Astrocyte of the spinal cord (primary cell): Measurements from ENCODE around the gene CABCOCO1.
"Not testable (repeated sequence)": the region's sequence is repeated elsewhere in the genome, so short reads cannot be mapped to it uniquely, and the experiment has no call there.

Source experiments
- DNase-seq: peaks from one replicate; pipeline ENCODE4 v3.0.0; 2011; ENCODE audit warnings: low read depth, low spot score
- H3K4me3 ChIP-seq: 2 replicates; pipeline ENCODE4 v1.5.1; 2011; ENCODE audit warnings: low read depth, mild to moderate bottlenecking, low read length, moderate library complexity
- in situ Hi-C: cut with HindIII; loops from 2 replicates; pipeline ENCODE4 v1.10.0; 2017; ENCODE audit warnings: low sequenced_read_pairs
- TF ChIP-seq, protein P1 (sequence below): IDR thresholded peaks from 2 replicates; pipeline ENCODE4 v1.5.1; 2012; ENCODE audit warnings: low read depth, mild to moderate bottlenecking, low read length, inconsistent platforms

The CABCOCO1 gene

DNA sequence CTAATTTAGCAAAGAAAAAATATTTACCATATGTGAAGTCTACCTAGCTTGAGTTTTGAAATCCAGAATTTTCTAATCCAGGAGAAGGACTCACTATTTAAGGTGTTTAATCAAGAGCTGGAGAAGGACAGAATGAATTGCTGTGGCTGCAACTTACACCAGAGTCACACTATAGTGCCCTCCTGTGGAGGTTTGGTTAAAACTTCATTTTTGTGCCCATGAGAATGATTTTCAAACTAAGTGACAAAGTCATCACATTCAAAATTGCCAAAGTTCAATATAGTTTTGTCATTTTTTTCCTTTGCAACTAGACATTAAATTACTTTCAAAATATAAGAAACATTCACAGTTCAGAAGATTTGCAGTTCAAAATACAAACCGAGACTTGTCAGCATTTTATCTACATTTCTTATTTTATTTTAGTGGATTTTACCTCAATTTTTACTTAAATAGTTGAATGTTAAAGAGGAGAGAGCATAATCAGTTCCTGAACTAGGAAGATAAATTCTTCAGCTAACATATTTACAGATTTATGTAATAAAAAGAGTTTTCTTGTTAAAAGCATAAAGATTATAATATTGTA, 70.7 kb downstream of the CABCOCO1 start:
- TF ChIP-seq, protein P1, sequence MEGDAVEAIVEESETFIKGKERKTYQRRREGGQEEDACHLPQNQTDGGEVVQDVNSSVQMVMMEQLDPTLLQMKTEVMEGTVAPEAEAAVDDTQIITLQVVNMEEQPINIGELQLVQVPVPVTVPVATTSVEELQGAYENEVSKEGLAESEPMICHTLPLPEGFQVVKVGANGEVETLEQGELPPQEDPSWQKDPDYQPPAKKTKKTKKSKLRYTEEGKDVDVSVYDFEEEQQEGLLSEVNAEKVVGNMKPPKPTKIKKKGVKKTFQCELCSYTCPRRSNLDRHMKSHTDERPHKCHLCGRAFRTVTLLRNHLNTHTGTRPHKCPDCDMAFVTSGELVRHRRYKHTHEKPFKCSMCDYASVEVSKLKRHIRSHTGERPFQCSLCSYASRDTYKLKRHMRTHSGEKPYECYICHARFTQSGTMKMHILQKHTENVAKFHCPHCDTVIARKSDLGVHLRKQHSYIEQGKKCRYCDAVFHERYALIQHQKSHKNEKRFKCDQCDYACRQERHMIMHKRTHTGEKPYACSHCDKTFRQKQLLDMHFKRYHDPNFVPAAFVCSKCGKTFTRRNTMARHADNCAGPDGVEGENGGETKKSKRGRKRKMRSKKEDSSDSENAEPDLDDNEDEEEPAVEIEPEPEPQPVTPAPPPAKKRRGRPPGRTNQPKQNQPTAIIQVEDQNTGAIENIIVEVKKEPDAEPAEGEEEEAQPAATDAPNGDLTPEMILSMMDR = peak; percentile 49
- peak; percentile 64 for DNase-seq
- in situ Hi-C loops = no loop called here
- H3K4me3 ChIP-seq = no peak overlapping the region

DNA sequence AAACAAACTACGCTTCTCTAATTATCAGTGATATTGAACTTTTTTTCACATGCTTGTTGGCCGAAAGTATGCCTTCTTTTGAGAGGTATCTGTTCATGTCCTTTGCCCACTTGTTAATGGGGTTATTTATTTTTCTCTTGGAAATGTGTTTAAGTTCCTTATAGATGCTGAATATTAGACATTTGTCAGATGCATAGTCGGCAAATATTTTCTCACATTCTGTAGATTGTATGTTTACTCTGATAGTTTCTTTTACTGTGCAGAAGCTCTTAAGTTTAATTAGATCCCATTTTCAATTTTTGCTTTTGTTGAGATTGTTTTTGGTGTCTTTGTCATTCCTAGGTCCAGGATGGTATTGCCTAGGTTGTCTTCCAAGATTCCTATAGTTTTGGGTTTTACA, 73.2 kb downstream of the CABCOCO1 start:
- DNase-seq = no peak
- TF ChIP-seq, protein P1 = no peak
- in situ Hi-C loops = no loop called here
- no peak overlapping the region for H3K4me3 ChIP-seq

DNA sequence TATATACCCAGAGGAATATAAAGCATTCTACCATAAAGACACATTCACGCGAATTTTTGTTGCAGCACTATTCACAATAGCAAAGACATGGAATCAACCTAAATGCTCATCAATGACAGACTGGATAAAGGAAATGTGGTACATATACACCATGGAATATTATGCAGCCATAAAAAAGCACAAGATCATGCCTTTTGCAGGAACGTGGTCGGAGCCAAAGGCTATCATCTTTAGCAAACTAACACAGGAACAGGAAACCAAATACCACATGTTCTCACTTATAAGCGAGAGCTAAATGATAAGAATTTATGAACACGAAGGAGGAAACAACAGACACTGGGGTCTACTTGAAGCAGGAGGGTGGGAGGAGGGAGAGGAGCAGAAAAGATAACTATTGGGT, 74.7 kb downstream of the CABCOCO1 start:
- in situ Hi-C loops, H3K4me3 ChIP-seq, DNase-seq: not testable (repeated sequence)

DNA sequence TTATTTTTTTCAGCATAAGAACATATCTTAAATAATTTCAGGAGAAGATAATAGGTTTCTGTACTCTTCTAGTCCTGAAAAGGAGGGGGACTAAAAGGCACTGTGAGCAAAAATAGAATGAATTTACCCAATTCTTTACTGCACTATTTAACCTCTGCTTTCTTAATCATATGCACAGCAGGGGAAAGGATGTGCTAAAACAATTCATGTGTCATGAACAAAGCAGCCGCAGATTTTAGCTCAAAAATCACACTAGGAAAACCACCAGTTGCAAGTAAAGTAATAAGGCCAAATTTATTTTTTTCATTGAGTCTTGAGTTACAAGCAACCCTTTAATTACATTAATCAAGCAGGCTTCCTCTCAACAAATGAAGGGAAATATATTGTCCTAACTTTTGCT, 80.1 kb downstream of the CABCOCO1 start:
- DNase-seq = no peak
- TF ChIP-seq, protein P1 = no peak
- H3K4me3 ChIP-seq = no peak overlapping the region
- in situ Hi-C loops = no loop called here

DNA sequence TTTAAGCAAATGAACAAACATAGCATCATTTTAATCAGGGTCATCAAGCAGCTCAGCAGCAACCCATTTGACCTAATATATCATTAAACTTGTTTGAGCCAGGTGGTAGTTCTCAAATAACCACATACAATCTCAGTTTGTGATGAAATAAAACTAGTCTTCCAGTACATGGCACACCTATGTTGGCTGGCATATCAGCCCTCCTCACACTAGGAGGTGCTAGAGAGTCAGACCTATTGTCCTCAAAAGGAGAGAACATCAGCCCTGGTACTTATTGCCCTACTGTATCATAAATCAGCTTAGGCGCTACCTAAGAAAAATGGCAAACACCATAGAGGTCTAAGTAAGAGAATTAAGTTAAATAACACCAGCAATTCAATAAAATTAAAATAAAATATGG, 81.7 kb downstream of the CABCOCO1 start:
- no peak overlapping the region for H3K4me3 ChIP-seq
- no peak for DNase-seq
- TF ChIP-seq, protein P1 = peak; percentile 41
- in situ Hi-C loops = no loop called here

DNA sequence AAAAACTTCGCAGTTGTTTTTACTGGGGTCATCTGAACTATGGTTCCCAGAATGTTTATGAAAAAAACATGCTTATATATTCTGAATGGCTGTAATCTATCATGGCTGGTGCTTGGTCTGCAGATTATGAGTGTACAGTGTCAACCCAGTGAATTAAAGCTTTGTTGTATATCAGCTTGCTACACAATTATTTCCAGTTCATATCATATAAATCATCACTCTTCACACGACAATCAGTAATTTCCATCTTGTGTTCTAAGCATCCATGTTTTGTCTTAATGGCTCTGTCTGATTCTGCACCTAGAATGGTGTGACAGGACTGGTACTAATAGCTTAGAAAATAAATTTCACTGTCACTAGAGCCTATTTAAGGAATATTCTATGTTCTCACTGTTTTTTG, 83.6 kb downstream of the CABCOCO1 start:
- TF ChIP-seq, protein P1 = no peak
- DNase-seq = no peak
- in situ Hi-C loops = no loop called here
- no peak overlapping the region for H3K4me3 ChIP-seq

DNA sequence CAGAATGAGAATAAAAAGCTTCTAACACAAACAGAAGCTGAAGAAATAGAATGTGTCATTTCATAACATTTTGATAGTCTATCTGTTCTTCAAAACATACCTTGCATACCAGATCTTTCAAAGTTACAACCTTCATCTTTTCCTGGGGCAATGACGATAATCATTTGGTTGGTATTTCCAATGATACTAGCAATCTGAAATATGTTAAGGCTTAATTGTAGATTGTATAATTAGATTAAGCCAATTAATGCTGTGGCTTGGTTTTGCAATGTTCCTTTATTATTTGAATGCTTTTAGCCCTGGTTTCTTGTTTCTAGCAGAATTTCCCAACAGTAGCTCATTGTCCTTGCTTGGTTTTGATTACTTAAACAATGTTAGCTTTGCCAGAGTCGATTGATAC, 84.6 kb downstream of the CABCOCO1 start:
- DNase-seq = no peak
- TF ChIP-seq, protein P1 = no peak
- in situ Hi-C loops = no loop called here
- H3K4me3 ChIP-seq = no peak overlapping the region
